Left cardiac atrium (tissue), 4 donors: ENCODE measurements around the gene KATNAL1. TPM values are rescaled to one million over a fixed set of nuclear protein-coding genes. Genes with fewer than 3 reads are reported as not detected.
"Not testable (repeated sequence)": the region's sequence is repeated elsewhere in the genome, so short reads cannot be mapped to it uniquely, and the experiment has no call there.

Experiments
- ATAC-seq, 2 donors: fragments of 200-7000 bp; cut with Tn5 transposase; one replicate each; pipeline ENCODE4 v1.9.1; 2020; ENCODE audit warnings: mild to moderate bottlenecking in 2 of 2, moderate library complexity in 2 of 2
- DNase-seq: peaks from one replicate; pipeline ENCODE4 v3.0.0-alpha.2; 2020
- intact Hi-C, 2 donors: fragments of 100-400 bp; cut with DNase I; formaldehyde crosslinking; loops; one replicate each; pipeline versions ENCODE4 v1.14.1 to v1.15.1; 2022 to 2023
- total RNA-seq, 2 donors: library from RNA; stranded (reverse); fragmentation: NEBNext Ultra II Directional; extraction: Animal tissue kit (Norgen Biotek cat#: 25700); gene quantifications; one replicate each; pipeline ENCODE4 v1.2.1, GENCODE V29; 2021
- donor health status: DM: no; HTN: yes; CAD: no.
- donor health status: DM: no; HTN: yes; CAD: no; lungs with severe emphysema.
- donor health status: DM: yes; HTN: yes; CAD: no.
- donor health status: Dilated cardiomyopathy.

Gene KATNAL1
- total RNA-seq, 2 donors from 2014 or later, result 41.9 to 42.1 TPM

- intact Hi-C loops, result no loop called here
- DNase-seq (no peak), ATAC-seq (no peak)
These were observed 125.3 kb downstream of the KATNAL1 start for GRCh38 chr13:30181888-30182651.

- ATAC-seq (no peak), DNase-seq (no peak)
- intact Hi-C loops, result no loop called here
These were observed 127.6 kb downstream of the KATNAL1 start for GRCh38 chr13:30179597-30180276.

DNA sequence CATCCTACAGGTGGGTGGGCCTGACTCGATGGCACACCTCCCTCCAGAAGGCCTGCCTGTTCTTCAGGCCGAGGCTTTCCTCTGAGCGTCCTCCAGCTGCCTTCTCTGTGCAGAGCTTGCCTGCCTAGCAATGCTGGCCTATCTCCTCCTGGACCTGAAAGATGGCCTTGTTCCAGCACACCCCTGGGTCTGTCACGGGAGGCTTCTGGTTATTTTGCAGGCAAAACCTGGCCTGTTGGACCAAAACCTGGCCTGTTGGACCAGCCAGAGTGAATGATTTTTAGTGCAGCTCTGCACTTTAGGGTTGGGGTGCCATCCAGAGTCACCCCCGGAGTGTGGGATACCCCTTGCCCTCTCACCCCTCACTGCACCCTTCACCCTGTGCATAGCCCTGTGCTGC, 128.4 kb downstream of the KATNAL1 start:
- no peak for ATAC-seq
- intact Hi-C loops, result no loop called here
- DNase-seq, result no peak

DNA sequence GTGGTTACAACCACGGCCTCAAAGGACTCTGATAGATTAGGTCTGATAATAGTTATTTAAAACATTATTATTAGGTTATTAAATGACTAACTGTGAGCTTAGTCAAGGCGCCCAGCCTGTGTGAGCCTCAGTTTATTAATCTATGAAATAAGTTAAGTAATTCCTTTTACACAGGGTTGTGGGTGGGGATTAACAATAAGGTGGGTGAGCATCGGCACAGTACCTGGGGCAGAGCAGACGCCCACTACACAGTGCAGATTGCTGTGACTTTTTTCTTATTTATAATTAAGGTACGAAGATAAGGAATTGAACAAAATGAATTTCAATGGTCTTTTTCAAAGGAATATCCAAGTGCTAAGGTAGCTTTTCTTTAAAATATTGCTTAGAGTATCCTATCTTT, 132.2 kb downstream of the KATNAL1 start:
- intact Hi-C loops, result no loop called here
- ATAC-seq (no peak), DNase-seq (no peak)

DNA sequence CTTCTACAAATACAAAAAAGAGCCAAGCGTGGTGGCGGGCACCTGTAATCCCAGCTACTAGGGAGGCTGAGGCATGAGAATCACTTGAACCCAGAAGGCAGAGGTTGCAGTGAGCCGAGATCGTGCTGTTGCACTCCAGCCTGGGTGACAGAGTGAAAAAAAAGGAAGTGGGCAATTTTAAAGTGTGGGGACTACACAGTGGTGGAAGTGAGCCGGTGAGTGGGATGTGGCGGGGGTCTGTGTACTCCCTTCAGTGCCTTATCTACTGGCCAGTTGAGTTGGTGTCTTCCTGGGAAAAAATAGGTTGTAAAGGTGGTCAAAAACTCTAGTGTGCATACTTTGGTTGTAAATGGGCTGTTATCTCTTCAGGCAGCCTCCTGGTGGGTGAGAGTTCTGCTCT, 133.1 kb downstream of the KATNAL1 start:
- DNase-seq, intact Hi-C loops, ATAC-seq: not testable (repeated sequence)

DNA sequence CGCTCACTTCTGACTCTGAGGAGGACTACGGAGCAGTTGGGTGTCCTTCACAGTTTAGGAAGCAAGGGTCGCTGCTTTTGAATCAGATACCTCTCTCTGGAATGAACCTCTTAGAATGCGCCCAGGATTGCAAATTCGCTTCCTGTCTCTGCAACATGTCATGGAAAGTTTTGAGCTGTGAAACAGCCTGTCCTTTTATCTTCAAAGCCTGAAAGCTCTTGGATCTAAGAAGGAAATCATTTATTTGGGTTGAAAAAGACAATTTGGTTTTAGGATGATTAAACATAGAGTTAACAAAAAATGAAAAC, 134.1 kb downstream of the KATNAL1 start:
- no peak for ATAC-seq
- DNase-seq, result no peak
- intact Hi-C loops, result no loop called here

GRCh38 chr13:30172593-30173302, 134.6 kb downstream of the KATNAL1 start:
- DNase-seq, result no peak
- intact Hi-C loops, result no loop called here
- no peak for ATAC-seq

DNA sequence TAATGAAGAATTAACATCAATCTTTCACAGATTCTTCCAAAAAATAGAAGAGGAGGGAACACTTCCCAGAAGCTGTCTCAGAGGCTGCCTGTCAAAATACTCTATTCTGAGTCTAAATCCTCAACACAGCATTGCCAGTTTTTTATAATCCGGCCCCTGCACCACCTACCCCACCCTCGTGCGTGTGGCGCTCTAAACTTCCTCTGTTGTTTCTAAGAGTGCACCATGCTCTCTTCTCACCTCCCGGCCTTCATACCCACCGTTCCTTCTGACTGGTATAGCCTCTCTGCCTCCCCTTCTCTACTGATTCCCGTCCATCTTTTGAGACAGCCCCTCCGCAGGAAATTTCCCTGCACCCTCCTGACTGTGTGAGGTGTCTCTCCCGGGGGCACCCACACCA, 136.8 kb downstream of the KATNAL1 start:
- intact Hi-C loops, result no loop called here
- ATAC-seq (no peak), DNase-seq (no peak)

- peak in 1 of 2 donors; percentile 41 for ATAC-seq
- intact Hi-C loops, result no loop called here
- DNase-seq, result no peak
These were observed 137.9 kb downstream of the KATNAL1 start for GRCh38 chr13:30169442-30169841.

DNA sequence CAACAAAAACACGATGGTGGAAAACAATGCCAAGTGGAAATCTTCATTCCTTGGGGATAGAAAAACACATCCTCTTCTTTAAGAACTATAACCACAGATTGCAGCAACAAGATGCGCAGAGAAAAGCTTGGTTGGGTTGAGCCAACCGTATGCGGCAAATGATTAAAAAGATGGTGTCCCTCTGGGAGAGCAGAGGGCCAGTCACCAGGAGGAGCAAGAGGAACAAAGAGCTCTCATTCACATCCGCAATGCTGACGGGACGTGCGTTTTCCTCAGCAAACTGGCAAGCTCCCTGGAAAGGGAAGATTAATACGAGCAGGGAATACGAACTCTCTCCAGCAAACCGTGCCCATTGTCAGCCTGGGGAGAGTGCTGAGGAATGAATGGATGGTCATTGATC, 141.6 kb downstream of the KATNAL1 start:
- DNase-seq (no peak), ATAC-seq (no peak)
- intact Hi-C loops, result no loop called here

DNA sequence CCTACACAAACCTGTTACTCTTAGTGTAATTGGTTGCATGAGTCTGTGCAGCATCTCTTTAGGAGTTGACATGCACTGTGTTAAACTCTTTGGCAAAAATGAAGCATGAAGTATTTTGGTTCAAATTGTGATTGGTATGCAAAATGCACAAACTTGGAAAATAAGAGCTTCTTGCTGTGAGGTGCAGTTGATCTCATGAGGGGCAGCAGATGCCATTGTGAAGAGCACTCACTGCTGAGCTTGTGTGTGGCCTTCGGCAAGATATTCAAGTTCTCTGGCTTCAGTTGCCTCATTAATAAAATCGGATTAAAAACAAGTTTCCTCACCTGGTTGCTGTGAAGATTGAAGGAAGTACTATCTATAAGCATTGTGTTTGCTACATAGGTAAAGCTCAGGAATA, 142.3 kb downstream of the KATNAL1 start:
- intact Hi-C loops, result no loop called here
- no peak for DNase-seq
- ATAC-seq, result no peak

- no peak for ATAC-seq
- intact Hi-C loops, result no loop called here
- DNase-seq, result no peak
These were observed 143.2 kb downstream of the KATNAL1 start for GRCh38 chr13:30164146-30164545.

DNA sequence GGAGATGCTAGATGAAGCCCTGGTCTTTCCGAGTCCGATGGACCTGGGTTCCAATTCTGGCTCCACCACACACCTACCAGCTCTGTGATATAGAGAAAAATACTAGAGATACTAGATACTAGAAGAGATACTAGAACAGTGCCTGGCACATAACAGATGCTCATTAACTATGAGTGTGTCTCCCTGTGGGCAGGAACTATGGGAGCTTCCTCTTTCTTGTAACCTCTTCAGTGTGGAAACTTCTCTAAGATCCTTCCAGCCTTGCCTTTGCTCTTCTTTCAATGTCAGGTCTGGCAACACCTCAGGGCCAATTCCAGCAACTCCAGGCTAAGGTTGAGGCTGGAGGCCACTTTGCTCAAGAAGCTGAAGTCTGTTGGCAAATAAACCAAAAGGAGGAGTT, 143.9 kb downstream of the KATNAL1 start:
- intact Hi-C loops, result no loop called here
- no peak for DNase-seq
- peak in 1 of 2 donors; percentile 48 for ATAC-seq

DNA sequence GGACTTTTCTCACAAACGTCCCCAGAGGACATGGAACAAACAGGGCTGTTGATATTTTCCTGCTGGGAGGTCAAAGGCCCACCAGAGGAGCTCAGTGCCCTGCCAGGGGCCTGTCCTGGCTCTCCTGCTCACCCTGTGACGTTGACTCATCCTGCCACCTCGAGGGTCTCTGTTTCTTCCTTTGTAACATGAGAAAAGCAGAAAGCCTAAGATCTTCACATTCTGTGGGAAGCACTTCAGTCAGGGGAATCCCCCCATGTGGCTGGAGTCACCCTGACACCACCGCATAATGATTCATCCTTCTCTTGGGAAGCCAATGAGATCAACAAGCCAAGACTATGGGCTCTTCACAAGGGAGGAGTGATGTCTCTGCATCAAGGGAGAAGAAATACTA, 147.9 kb downstream of the KATNAL1 start:
- intact Hi-C loops, result no loop called here
- ATAC-seq, result no peak
- DNase-seq, result no peak

- DNase-seq (no peak), ATAC-seq (peak; percentile 54 to 87)
- intact Hi-C loops, result no loop called here
These were observed 148.4 kb downstream of the KATNAL1 start for GRCh38 chr13:30158774-30159445.

- no peak for DNase-seq
- intact Hi-C loops, result no loop called here
These were observed 149.7 kb downstream of the KATNAL1 start for GRCh38 chr13:30157616-30157993.

DNA sequence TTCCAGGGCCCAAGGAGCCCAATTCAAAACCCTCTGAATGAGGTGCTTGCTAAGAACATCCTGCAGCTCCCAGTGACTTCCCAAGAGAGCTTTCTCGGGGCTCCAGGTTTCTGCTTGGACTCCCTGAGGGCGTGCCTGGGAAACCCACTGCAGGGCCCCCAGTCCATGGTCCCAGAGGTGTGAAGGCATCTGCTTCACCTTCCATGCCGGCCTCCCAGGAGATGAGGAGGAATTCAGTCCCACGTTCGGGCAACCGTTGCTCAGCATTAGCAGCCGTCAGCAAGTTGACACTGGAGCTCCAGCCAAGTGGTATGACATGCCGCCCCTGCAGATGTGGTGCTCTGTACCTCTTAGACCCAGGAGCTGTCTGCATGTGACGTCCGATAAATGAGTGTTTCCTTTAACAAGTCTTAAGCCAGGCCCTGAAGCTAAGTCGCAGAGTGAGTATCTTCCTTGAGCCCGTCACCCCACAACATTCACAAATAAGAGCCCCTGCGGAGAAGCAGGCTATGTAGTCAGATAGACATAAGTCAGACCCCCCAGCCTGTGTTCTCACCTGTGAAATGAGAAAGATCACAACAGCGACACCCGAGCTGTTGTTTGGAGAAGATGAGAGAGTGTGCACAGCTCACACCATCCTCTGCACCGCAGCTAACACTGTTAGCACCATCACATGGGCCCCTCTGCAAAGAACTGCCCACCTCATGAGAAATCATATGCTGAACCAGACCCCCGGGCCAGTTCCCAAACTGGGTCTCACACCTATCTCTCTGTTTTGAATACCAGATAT, 150.3 kb downstream of the KATNAL1 start:
- intact Hi-C loops, result no loop called here
- no peak for ATAC-seq
- DNase-seq, result no peak

More at GRCh38 chr13:30157616-30157993, 149.7 kb downstream of the KATNAL1 start:
- no peak for ATAC-seq

DNA sequence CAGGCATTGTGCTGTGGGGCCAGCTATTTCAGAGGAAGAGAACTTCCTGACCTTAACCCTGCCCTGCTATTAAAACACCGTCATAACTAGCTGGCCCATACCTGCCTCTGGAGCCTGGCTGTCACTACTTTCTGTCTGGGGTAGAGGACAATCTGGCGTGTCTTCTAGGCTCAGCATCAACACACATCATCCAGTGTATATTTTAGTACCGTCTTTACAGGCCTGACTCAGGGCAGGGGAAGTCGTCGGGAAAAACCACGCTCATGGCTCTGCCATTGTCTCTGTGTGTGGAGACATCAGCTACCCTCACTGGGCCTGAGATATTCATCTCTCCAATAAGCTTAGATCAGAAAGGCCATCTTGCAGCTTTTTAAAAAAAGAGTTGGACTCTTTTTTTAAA, 151.1 kb downstream of the KATNAL1 start:
- intact Hi-C loops, result no loop called here
- no peak for ATAC-seq
- DNase-seq, result no peak

- intact Hi-C loops, result no loop called here
- DNase-seq, result no peak
- no peak for ATAC-seq
These were observed 152.4 kb downstream of the KATNAL1 start for GRCh38 chr13:30154931-30155330.
